HG02571 (cell line): ENCODE data around the gene CHD2.
"Not testable (repeated sequence)": the region's sequence is repeated elsewhere in the genome, so short reads cannot be mapped to it uniquely, and the experiment has no call there.

Experiments used
- ATAC-seq: cut with Tn5 transposase; IDR thresholded peaks from one replicate; pipeline ENCODE4 v1.9.1; 2021; ENCODE audit warnings: mild to moderate bottlenecking, moderate library complexity; ENCODE audit not compliant: unreplicated experiment

Gene CHD2

GRCh38 chr15:93031557-93032384 lies 131.6 kb downstream of the CHD2 start:
- ATAC-seq, result not testable (repeated sequence)

- not testable (repeated sequence) for ATAC-seq
These were observed 132.5 kb downstream of the CHD2 start for GRCh38 chr15:93032515-93033206.

- ATAC-seq, result no peak
These were observed 133.4 kb downstream of the CHD2 start for GRCh38 chr15:93033434-93034045.

DNA sequence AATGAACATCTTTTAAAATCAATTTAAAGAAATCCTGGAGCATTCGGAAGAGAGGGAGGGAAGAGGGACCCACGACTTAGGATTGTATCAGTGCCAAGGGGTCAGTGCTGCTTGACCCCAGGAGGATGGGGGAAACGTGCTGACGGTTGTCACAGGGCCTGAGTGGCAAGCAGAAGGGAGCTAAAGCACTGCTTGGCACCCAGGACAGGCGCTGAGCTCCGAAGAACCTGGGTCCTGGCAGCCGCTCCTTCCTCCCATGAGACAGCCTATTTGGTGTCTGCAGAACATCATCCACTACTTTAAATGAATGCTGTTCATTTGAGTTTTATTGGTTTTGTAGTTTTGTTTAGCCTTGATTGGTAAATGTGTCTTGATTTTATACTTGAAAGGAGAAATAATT lies 134.4 kb downstream of the CHD2 start:
- no peak for ATAC-seq

DNA sequence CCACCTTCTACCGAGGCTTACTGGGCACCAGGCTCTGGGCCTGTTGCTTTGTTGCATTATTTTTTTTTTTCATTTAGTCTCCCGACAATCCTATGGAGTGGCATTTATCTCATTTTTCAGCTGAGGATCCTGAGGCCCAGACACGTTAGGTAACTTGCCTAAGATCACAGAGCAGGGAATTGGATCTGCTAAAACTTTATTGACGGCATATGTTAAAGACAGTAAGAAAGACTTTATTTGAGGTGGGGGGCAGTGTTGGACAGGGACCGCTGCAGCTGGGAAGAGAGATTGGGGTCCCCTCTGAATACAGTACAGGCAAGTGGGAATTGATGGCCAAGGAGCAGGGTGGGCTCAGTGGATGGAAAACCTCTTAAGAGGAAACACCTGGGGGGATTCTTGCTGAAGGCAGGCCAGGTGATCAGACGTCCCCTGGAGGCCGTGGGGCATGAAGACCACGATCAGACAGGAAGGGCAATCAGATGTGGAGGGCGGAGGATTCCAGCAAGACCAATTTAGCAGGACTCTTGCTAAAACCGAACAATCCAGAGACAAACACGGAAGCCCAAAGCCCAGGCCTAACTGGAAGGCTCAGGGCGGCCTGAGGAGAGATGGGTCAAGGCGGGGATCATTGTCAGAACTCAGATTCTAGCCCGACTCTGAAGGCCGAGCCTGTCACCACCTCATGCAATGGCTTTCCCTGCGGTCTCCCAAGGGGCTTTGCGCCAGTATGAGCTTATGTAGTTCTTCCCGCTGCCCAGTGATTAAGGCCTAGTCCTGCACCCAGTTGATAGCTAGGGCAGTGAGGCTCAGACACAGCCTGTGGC lies 135.2 kb downstream of the CHD2 start:
- no peak for ATAC-seq

DNA sequence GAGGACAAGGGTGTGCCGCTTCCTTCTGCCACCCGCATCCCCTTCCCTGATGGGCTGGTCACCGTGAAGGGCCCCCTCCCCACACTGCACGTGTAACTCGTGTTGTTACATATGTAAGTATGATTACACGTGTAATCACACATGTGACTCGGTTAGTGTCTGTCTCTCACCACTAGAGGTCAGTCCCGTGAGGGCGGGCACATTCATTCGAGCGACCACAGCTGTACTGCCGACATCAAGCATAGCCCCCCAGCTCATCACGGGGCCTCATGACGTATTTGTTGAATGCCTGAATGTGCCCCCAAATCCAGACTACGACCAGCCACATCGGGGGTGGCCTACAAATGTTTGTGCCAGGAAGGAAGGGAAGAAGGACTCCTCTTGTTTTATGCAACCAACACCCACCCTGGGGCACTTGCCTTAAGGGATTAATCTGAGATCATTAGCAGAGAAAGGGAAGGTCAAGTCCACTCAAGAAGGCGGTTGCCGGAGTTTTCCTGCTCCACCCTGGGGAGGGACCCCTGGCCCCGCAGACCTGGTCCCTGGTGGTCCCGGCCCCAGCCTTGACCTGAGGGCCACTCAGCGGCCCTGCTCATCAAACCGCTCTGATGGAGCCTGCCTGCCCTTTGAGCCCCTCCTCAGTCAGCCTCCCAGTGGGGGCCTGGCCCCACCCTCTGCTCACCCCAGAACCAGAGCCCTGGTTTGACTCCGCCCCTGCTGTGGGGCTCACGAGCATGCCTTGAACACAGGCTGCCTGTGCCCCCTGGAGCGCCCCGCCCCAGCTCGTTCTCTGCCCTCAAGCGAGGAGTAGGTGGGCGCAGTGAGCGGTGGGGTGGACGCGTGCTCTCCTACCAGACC lies 136.1 kb downstream of the CHD2 start:
- no peak for ATAC-seq

- ATAC-seq, result no peak
These were observed 137.1 kb downstream of the CHD2 start for GRCh38 chr15:93036951-93037819.

GRCh38 chr15:93037820-93038705 lies 137.9 kb downstream of the CHD2 start:
- ATAC-seq, result no peak

- ATAC-seq, result not testable (repeated sequence)
These were observed 139.6 kb downstream of the CHD2 start for GRCh38 chr15:93039562-93040287.

GRCh38 chr15:93040288-93041158 lies 140.4 kb downstream of the CHD2 start:
- no peak for ATAC-seq

GRCh38 chr15:93041159-93041547 lies 141.0 kb downstream of the CHD2 start:
- ATAC-seq, result no peak

GRCh38 chr15:93042211-93042610 lies 142.1 kb downstream of the CHD2 start:
- no peak for ATAC-seq

GRCh38 chr15:93042691-93043378 lies 142.7 kb downstream of the CHD2 start:
- no peak for ATAC-seq

- ATAC-seq, result no peak
These were observed 143.6 kb downstream of the CHD2 start for GRCh38 chr15:93043621-93044300.
